GM21367 (cell line): ENCODE measurements around the gene TUSC2.
"Not testable (repeated sequence)": the region's sequence is repeated elsewhere in the genome, so short reads cannot be mapped to it uniquely, and the experiment has no call there.

Source experiments
- ATAC-seq: cut with Tn5 transposase; IDR thresholded peaks from one replicate; pipeline ENCODE4 v1.9.1; 2021; ENCODE audit not compliant: unreplicated experiment

The TUSC2 gene

DNA sequence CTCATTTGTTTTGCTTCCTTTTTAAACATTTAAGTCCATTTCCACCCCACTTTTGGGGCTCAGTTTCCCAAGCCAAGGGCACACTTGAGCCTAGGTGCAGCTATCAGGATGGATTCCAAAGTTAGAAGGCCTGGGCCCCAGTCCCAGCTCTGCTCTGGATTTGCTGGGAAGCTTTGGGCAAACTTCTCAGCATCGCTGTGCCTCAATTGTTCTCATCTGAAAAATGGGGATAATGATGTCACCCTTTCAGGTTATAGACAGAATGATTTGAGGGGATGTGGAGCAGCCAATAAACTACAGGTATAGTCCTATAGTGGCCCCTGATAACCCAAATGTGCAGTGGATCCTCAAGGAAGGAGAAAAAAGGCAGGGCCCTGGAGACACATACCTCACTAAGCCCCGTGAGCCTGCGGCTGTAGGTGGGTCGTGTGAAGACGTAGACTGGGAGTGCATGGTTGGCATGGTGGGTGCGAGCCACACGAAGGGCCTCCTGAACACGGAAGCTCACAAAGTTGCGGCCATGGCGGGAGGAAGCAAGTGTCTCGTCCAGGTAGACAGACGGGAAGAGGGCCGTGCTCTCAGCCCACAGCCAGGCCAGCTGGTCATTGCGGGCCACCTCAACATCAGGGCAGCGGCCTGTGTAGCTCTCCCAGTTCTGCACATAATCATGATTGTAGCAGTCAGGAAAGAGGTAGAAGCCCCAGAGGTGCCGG is 8.7 kb downstream of the TUSC2 start:
- ATAC-seq: no peak

DNA sequence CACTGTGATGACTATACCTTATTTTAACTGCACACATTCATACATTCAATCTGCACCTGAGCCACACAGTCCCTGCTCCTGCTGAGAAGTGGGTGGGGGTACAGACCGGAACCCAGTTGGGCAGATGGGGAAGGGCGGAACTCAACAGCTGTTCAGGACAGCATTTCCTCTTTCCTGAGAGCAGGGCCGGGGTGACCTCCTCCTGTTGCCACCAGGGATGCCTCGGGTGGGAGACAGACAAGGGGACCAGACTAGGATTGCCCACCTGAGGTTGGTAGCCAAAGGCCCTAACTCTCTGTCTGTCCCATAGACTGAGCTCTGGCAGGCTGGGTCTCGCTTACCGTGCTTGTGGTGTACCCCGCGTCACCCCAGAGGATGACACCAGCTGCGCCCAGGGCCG is 9.4 kb downstream of the TUSC2 start:
- ATAC-seq: no peak

DNA sequence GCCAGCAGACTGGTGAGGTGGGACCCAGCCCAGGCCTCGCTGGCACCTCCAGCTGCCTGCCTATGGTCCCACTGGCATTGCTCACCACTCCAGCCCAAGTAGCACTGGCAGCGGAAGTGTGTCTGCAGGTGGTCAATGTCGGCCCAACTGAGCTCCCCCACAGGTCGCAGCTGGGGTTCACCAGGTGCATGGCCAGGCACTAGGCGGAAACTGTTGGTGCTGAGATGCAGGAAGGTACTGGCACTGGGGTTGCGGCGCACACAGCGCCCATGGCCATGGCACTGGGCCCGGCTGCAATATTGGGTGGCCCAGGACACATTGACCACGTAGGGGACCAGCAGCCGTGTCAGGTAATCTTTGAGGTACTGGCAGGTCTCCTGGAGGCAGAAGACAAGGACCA is 9.9 kb downstream of the TUSC2 start:
- no peak for ATAC-seq

DNA sequence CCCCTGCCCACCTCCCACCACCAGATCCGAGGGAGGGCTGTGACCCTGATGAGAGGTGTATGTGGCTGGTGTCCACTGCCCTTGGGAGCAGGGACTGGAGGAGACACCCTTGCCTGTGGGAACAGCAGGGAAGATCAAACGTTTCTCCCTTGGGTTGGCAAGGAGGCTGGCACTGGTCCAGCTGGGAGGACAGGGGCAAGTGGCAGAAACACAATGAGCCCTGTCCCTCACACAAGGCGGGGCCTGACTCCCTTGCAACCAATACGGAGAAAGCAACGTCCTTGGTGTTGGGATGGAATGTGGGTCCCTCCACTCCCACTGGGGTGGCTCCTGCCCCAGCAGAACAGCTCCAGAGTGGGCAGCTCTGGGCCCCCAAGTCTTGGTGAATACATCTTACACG is 10.7 kb downstream of the TUSC2 start:
- no peak for ATAC-seq

DNA sequence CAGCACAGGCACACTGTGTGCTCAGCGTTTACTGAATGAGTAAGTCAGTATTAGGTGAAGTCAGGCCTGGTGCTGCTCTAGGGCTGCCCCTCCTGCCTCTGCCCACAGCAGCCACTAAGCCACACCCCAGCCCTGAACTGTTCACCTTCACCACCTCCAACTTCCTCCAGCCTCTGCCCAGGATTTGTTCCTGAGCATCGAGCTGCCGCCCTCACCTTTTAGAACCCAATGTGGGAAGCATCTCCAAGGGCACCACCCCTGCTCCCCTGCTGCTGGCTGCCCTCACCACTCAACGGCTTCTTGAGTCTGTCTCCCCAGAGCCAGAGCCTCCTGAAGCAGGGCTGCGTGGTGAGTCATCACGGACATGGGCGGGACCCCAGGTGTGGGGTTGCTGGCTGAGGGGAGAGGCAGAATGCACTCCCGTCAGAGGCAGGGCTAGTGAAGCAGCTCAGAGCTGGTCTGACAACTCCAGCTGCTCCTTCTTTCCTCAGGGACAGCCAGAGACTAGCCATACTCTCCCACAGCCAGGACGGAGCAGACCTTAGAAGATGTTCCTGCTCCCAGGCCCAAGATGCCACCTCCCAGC is 11.3 kb downstream of the TUSC2 start:
- ATAC-seq: no peak

DNA sequence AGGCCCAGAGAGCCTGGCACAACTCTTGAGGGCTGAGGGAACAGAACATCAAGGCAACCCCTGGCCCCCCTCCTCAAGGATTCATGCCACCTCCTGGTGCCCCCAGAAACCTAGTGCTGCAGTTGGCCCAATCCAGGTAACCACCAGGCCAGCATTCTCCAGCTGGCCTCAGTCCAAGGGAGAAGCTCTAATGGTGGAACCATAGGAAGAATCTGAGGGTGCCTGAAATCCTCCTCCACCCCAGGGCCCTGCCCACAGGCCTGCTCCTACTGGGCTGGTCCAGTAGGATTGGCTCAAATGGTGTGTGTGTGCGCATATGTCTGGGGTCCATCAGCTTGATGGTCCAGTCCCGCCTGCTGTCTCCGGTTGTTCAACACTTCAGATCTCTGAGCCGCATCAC is 13.2 kb downstream of the TUSC2 start:
- no peak for ATAC-seq

DNA sequence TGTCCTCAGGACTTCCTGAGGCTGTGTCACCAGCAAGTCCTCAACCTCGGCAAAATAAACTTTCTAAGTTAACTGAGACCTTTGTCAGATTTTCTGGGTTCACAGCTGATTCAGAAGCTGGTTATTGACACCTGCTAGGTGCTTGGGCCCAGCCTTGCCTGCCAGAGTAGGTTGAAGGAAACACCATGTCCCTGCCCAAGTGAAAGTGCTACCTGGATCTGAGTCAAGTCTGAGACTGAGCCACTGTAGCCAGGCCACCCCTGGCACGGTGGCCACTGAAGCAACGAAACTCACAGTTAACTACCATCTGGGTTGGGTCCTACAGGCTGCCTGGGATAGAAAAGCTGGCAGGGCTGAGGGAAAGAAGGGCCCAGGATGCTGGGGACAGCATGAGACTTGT is 13.7 kb downstream of the TUSC2 start:
- ATAC-seq: no peak

DNA sequence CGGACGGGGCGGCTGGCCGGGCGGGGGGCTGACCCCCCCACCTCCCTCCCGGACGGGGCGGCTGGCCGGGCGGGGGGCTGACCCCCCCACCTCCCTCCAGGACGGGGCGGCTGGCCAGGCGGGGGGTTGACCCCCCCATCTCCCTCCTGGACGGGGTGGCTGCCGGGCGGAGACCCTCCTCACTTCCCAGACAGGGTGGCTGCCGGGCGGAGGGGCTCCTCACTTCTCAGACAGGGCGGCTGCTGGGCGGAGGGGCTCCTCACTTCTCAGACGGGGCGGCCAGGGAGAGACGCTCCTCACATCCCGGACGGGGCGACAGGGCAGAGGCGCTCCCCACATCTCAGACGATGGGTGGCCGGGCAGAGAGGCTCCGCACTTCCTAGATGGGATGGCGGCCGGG is 16.0 kb downstream of the TUSC2 start:
- ATAC-seq: not testable (repeated sequence)

DNA sequence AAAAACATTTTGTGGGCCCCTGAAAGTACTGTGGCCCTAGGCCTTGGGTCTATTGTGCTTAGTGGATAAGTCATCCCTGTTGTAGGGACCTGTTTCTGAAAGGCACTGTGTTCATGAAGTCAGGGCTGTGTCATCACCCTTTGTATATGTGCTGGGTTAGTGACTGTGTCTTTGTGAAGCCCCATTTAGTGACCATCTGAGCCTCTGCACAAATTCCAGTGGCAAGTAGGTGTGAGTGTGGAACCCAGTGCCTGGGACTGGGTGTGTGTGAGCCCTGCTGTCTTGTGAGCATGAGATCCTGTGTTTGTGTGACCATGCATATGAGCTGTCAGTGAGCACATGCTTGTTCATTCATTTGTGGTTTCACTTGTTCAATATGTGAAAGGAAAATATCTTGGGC is 23.4 kb downstream of the TUSC2 start:
- no peak for ATAC-seq

DNA sequence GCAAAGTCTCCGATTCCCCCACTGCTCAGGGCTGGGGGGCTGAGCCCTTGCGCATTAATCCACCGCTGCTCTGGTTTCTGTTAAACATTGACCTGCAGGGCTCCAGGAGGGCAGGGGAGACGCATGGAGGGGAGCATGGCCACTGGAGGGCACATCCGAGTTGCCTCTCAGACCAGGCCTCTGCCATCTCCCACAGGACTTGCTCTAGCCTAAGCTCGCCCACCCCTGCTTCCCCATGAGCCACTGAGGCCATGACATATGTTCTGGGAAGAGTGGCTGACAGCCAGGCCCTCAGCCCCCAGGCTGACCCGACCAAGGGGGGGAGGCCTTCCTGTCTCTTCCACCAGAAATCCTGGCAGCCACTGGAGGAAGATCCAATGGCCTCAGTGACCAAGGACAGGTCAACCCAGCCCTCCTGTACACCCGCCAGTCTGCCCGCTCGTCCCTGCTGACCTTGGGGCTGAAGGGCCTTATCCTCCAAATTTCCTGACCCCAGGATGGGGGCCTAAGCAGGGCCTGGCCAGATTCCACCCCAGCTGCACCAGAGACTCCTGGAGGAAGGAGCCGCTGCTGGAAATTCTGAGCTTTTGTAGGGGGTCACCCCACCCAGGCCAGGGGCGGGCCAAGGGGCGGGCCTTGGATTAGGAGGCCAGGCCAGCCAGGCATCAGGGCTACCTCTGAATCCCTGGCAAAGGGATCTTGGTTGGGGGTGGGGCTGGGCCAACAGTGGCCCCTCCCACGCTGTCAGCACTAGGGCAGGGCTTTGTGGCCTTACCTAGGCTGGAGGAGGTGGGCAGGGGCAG is 24.8 kb downstream of the TUSC2 start, which contains the start of gene HYAL1:
TSS of gene HYAL1 (minus strand) at position 562 of the 803 bp plus-strand sequence. CDS start 618 bp downstream, outside the sequence.
- ATAC-seq: no peak

DNA sequence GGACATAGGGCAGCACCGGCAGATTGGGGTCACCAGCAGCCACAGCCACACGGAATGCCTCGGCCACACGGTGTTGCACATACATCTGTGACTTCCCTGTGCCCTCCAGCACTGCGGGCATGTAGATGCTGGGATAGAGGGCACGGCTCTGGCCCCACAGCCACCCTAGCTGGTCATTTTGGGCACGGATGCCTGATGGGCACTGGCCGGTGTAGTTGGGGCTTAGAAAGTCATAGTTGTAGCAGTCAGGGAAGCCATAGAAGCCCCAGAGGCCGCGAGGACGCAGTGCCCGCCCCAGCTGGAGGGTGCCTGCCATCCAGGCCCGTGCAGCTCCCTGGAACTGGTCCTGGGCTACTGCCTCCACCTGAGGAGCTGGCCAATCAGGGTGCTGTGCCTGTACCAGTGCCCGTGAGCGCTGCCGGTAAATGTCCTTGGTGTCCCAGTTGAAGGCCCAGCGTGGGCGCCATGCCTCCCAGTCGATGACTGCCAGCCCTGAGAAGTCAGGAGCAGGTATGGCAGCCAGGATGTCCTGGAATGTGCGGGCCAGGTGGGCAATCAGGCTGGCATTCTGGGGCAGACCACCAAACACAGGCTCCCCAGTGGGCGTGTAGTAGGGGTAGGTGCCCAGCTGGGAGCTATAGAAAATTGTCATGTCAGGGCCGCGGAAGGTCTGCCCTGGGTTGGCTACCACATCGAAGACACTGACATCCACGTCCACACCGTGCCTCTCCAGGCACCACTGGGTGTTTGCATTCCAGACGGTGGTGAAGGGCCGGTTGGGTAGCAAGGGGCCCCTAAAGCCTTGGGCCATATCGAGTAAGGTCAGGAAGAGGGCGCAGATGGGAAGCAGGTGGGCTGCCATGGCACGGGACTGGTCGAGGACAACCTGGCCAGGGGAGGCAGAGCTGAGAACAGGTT is 25.7 kb downstream of the TUSC2 start:
- no peak for ATAC-seq

DNA sequence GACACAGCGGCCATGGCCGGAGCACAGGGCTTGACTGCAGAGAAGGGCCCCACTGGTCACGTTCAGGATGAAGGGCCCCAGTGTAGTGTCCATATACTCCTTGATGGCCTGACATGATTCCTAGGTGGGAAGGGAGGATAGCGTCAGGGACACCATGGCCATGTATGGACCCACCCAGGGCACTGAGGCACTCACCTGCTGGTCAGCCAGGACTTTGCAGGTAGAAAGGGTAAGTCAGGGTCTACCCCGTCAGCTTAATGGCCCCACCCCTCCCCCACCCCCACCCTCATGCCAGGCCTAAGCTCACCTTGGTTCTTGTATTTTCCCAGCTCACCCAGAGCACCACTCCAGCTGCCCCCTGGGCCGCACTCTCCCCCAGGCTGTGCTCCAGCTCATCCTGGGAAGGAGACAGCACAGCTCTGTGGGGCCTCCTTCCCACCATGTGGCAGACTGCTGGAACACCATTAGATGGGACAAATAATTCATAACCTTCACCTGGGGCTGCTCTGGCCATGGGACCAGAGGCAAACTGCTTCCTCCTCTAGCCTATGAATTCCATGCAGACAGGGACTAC is 27.3 kb downstream of the TUSC2 start:
- no peak for ATAC-seq

DNA sequence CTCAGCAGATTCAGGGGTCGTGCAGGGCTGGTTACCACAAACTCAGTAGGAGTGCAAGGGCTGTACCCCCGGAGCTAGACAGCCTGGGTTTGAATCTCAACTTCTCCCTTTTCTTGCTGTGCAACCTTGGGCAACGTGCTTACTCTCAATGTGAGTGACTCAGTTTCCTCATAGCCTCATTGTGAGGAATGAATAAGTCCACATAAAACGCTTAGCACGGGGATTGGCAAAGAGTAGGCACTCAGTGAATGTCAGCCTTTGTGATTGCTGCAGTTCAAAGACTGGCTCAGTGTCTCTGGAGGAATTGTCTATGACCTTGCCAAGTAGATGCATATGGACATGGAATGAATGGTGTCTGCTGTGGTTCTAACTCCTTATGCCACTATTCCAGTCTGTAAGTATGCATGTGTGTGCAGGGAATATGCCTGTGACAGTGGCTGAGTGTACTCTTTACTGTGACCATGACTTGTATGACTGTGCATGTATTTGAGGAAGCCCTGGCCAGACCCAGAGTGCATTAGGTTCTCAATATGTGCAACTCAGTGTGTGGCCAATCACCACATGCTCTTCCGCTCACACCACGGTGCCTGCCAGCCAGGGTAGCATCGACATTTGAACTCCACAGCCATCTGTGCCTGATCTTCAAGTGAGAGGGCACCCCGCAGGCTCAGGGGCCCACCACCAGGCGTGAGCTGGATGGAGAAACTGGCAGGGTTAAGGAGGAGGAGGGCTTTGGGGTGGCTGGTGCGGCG is 27.9 kb downstream of the TUSC2 start:
- no peak for ATAC-seq

DNA sequence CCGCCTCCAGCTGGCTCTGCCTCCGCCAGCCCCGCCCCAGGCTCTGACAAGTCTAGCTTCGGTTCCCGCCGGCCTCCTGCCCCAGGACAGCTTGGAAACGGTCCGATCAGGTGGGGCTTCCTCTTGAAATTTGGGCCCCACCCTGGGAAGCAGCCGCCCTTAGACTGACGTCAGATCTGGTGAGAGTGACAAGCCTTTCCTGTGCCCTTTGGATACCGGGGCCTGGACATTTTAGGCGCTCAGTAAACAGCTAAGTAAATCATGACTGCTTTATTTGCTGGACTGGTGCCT is 28.4 kb downstream of the TUSC2 start:
- ATAC-seq: no peak

DNA sequence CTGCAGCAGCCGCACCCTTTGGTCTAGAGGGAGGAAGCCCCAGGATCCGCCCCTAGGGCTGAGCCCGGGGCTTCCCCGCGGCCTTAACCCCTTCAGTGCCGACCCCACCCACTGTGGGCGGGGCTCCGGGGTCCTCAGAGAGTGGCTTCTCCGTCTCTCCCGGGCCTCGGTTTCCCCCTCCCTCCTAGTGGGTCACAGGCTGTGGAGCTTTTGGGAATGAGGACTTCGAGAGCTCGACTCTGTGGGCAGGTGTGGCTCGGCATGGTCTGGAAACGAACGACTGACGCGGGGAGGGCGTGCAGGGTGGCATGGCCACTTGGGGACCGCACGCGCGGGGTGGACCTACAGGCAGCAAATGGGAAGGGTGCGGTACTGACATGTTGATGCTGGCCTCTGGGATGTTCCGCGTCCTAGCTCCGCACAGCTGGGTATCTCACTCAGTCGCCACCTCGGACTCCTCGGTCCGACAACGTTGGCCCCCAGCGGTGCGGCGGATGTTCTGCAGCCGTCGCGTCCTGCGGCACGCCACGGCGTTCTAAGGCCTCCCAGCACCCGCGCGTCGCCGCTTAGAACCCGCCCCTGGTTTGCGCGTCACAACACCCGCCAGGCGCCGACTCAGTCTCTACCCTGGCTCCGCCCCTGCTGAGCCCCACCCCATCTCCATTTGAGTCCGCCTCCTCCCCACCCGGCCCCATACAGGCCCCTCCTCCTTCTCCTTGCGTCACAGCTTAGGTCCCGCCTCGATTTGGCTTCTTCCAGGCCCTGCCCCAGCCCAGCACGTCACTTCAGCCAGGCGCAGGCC is 29.0 kb downstream of the TUSC2 start, which contains the start of the genes HYAL3 and NAA80:
TSS of gene HYAL3 (minus strand) at position 570 of the 802 bp plus-strand sequence. CDS start 3,803 bp downstream, outside the sequence.
TSS of gene NAA80 (minus strand) at position 570 of the 802 bp plus-strand sequence. CDS start 1,942 bp downstream, outside the sequence.
- peak; percentile 74 for ATAC-seq

DNA sequence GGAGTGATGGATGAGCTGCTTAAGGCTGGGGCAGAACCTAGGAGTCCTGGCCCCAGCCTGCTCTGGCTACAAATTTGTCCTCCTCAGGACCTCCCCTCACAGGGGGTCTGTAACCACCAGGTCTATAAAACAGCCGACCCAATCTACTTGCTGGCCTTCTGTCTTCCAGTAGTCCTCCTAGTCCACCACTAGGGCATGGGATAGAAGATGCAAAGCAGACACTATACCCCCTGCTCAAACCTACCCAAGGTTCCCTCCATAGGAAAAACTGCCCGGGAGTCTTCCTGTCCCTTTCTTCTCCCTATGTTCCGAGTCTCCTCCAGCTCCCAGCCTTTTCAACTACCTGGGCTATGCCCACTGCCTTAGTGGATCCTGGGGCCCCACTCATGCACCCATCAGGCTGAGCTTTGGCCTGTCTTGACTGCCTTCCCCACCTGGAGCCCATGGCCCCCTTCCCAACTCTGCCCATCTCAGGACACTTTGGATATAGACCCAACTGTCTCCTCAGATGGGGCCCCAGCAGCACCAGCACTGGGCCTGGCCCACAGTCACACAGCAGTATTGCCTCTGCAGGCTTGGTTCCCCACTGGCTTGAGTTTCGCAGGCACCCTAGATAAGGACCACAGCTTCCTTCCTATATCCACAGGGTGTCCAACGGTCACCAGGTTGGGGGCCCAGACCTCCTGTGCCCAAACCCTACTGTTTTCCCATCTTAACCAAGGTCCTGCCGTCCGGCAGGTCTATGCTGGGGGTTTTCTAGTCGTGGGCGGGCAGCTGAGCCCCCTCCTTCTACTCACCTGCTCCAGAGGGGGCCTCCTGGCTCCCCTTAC is 29.9 kb downstream of the TUSC2 start:
- ATAC-seq: no peak

DNA sequence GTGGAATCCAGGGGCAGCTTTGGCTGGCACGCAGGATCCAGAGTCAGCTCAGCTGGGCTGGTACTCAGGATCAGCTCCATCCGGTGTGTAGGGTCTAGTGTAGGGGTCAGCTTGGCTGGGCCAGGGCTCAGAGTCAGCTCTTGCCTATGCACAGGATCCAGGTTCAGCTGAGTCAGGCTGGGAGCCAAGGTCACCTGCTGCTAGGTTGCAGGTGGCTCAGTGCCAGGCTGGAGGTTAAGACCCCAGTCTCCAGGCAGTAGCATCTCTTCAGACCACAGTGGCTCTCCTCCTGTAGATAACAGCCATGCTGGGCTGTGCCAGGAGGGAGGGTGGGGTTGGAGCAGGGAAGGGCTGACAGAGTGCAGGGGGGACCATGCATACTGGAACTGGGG is 30.6 kb downstream of the TUSC2 start:
- no peak for ATAC-seq

DNA sequence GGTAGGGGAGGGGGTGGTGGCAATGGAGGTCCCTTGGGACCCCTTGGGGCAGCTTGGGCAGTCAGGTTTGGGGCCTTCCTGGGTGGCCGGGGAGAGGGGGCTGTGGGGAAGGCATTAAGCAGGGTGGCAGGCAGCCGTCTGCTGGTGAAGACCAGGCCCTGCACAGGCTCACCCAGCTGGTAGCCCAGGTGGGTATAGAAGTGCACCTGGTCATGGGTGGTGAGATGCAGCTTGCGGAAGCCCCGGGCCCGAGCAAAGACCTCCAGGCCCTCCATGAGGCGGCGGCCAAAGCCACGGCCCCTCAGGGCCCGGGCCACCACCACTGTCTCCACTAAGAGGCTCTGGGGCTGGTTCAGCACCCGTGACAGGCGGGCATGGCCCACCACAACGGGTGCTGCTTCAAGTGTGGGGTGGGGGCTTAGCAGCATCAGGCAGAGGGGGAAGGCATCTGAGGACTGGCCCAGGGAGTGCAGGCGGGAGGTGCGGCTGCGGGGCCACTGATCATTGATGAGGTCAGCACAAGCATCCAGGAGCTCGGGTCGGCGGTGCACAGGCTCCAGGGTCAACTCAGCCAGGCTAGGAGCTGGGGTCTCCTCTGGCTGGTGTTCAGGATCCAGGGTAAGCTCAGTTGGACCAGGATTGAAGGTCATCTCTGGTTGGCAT is 31.2 kb downstream of the TUSC2 start:
- ATAC-seq: no peak
